Subcutaneous adipose tissue (tissue), 4 donors: ENCODE results near the gene FAM9B. TPM values are rescaled to one million over a fixed set of nuclear protein-coding genes. Genes with fewer than 3 reads are reported as not detected.

Source experiments
- CTCF ChIP-seq: fragments of 450-650 bp; IDR thresholded peaks from one replicate; pipeline ENCODE4 v1.5.1; 2016; ENCODE audit warnings: low read depth, mild to moderate bottlenecking, control low read depth, antibody characterized with exemption, moderate library complexity
- total RNA-seq, 4 donors: library from RNA; depleted of rRNA; stranded (reverse); fragments of >200 nt; gene quantifications; one replicate each; pipeline ENCODE4 v1.1.0, GENCODE V29; 2016

The FAM9B gene
- total RNA-seq, 4 donors from 2014 or later, result not detected

- TF ChIP-seq CTCF, result no peak
Observed at GRCh38 chrX:9033586-9033985, 341 bp downstream of the FAM9B start.

GRCh38 chrX:9033179-9033578, 748 bp downstream of the FAM9B start:
- no peak for TF ChIP-seq CTCF

- TF ChIP-seq CTCF, result no peak
Observed at GRCh38 chrX:9023293-9023692, 10.6 kb downstream of the FAM9B start.

- TF ChIP-seq CTCF, result no peak
Observed at GRCh38 chrX:9019151-9019550, 14.8 kb downstream of the FAM9B start.

GRCh38 chrX:9003041-9003440, 30.9 kb downstream of the FAM9B start:
- no peak for TF ChIP-seq CTCF

GRCh38 chrX:8988446-8988845, 45.5 kb downstream of the FAM9B start:
- no peak for TF ChIP-seq CTCF

- TF ChIP-seq CTCF, result no peak
Observed at GRCh38 chrX:8987672-8988250, 46.2 kb downstream of the FAM9B start.
